HEK293 (cell line): ENCODE measurements around the gene FMO1.

Experiments used
- CTCF ChIA-PET: fragments of 350-600 bp; formaldehyde crosslinking; extraction: SDS; loops from one replicate; lab custom pipeline; 2021; ENCODE audit warnings: antibody characterized with exemption; lab: Yijun Ruan, JAX
- POLR2A ChIA-PET: fragments of 300-600 bp; formaldehyde crosslinking; extraction: SDS; loops from one replicate; lab custom pipeline; 2020; ENCODE audit warnings: antibody characterized with exemption, inconsistent platforms; lab: Yijun Ruan, JAX
- H3K27ac ChIP-seq: fragments of 200-500 bp; sonication (Bioruptor generic); 2 replicates; pipeline ENCODE4 v1.5.1; 2014; ENCODE audit warnings: low read depth, low read length, control low read depth, inconsistent platforms; ENCODE audit errors: extremely low read depth
- H3K36me3 ChIP-seq, 2 experiments: fragments of 200-500 bp in 1 of 2; sonication (Bioruptor generic) in 1 of 2; 1 replicate in 1 of 2; 2 replicates in 1 of 2; pipeline ENCODE4 v1.5.1; 2014 to 2017; ENCODE audit warnings: inconsistent platforms in 2 of 2, low read length in 2 of 2; ENCODE audit not compliant: control insufficient read depth in 2 of 2, insufficient read depth in 1 of 2
- H3K4me1 ChIP-seq: fragments of 200-500 bp; sonication (Bioruptor generic); 2 replicates; pipeline ENCODE4 v1.5.1; 2014; ENCODE audit warnings: mild to moderate bottlenecking, low read length, inconsistent platforms; ENCODE audit not compliant: control insufficient read depth, insufficient read depth
- H3K4me3 ChIP-seq: 2 replicates; pipeline ENCODE4 v1.5.1; 2011; ENCODE audit warnings: low read depth, mild to moderate bottlenecking, control low read depth, low read length, moderate library complexity
- H3K9me3 ChIP-seq: fragments of 200-500 bp; sonication (Bioruptor generic); 2 replicates; pipeline ENCODE4 v1.5.1; 2014; ENCODE audit warnings: low read depth, low read length, inconsistent platforms; ENCODE audit not compliant: control insufficient read depth, insufficient read depth
- BCL11A ChIP-seq: fragments of 450-650 bp; formaldehyde crosslinking; IDR thresholded peaks from 2 replicates; pipeline ENCODE4 v1.5.1; 2016; ENCODE audit warnings: low read depth, missing biosample characterization, missing genetic modification characterization
- BCL11B ChIP-seq: fragments of 450-650 bp; formaldehyde crosslinking; IDR thresholded peaks from 2 replicates; pipeline ENCODE4 v1.5.1; 2016; ENCODE audit warnings: low read depth, missing biosample characterization, missing genetic modification characterization
- GLI4 ChIP-seq: fragments of 450-650 bp; formaldehyde crosslinking; IDR thresholded peaks from 2 replicates; pipeline ENCODE4 v1.5.1; 2016; ENCODE audit warnings: missing biosample characterization, missing genetic modification characterization
- GLIS2 ChIP-seq: fragments of 450-650 bp; formaldehyde crosslinking; IDR thresholded peaks from 2 replicates; pipeline ENCODE4 v1.5.1; 2016; ENCODE audit warnings: missing biosample characterization, missing genetic modification characterization
- HOXA7 ChIP-seq: sonication (generic); formaldehyde crosslinking; IDR thresholded peaks from 2 replicates; pipeline ENCODE4 v1.8.1; 2022; ENCODE audit warnings: missing genetic modification reagents, borderline replicate concordance
- KLF8 ChIP-seq: fragments of 450-650 bp; formaldehyde crosslinking; IDR thresholded peaks from 2 replicates; pipeline ENCODE4 v1.5.1; 2016; ENCODE audit warnings: missing biosample characterization, missing genetic modification characterization
- REPIN1 ChIP-seq: fragments of 450-650 bp; formaldehyde crosslinking; IDR thresholded peaks from 2 replicates; pipeline ENCODE4 v1.5.1; 2017; ENCODE audit warnings: missing biosample characterization, missing genetic modification characterization, low read depth
- SETDB1 ChIP-seq: IDR thresholded peaks from one replicate; pipeline ENCODE4 v1.6.1; 2017; ENCODE audit warnings: mild to moderate bottlenecking, low read length, moderate library complexity, mixed read lengths; ENCODE audit not compliant: insufficient read length
- SP7 ChIP-seq: fragments of 450-650 bp; formaldehyde crosslinking; IDR thresholded peaks from 2 replicates; pipeline ENCODE4 v1.5.1; 2016; ENCODE audit warnings: missing biosample characterization, missing genetic modification characterization
- TSHZ1 ChIP-seq: fragments of 450-650 bp; formaldehyde crosslinking; IDR thresholded peaks from 2 replicates; pipeline ENCODE4 v1.5.1; 2016; ENCODE audit warnings: missing biosample characterization, missing genetic modification characterization, borderline replicate concordance
- ZNF114 ChIP-seq: fragments of 450-650 bp; formaldehyde crosslinking; IDR thresholded peaks from 2 replicates; pipeline ENCODE4 v1.5.0; 2017; ENCODE audit warnings: missing biosample characterization, missing genetic modification characterization
- ZNF174 ChIP-seq: fragments of 450-650 bp; formaldehyde crosslinking; IDR thresholded peaks from 2 replicates; pipeline ENCODE4 v1.5.0; 2017; ENCODE audit warnings: missing biosample characterization, mild to moderate bottlenecking, missing genetic modification characterization
- ZNF18 ChIP-seq: fragments of 450-650 bp; formaldehyde crosslinking; IDR thresholded peaks from 2 replicates; pipeline ENCODE4 v1.5.1; 2016; ENCODE audit warnings: missing biosample characterization, missing genetic modification characterization
- ZNF19 ChIP-seq: fragments of 450-650 bp; formaldehyde crosslinking; IDR thresholded peaks from 2 replicates; pipeline ENCODE4; 2016; ENCODE audit warnings: missing biosample characterization, missing genetic modification characterization, low read depth
- ZNF239 ChIP-seq: fragments of 450-650 bp; formaldehyde crosslinking; IDR thresholded peaks from 2 replicates; pipeline ENCODE4 v1.5.1; 2016; ENCODE audit warnings: missing biosample characterization, missing genetic modification characterization
- ZNF280C ChIP-seq: fragments of 450-650 bp; formaldehyde crosslinking; IDR thresholded peaks from 2 replicates; pipeline ENCODE4 v1.5.1; 2016; ENCODE audit warnings: missing biosample characterization, missing genetic modification characterization
- ZNF530 ChIP-seq: fragments of 450-650 bp; formaldehyde crosslinking; IDR thresholded peaks from 2 replicates; pipeline ENCODE4 v1.5.1; 2016; ENCODE audit warnings: low read depth, missing biosample characterization, missing genetic modification characterization

Gene FMO1

GRCh38 chr1:171299342-171299741 lies 51.0 kb downstream of the FMO1 start (continued):
- no peak for TF ChIP-seq ZNF280C
- TF ChIP-seq ZNF239 (tag by site-specific recombination): no peak
- TF ChIP-seq ZNF530: no peak
- TF ChIP-seq REPIN1: no peak
- no peak for TF ChIP-seq ZNF114 (tag by site-specific recombination)
- no peak for TF ChIP-seq GLI4 (tag by site-specific recombination)

- H3K4me1 ChIP-seq: no peaks in the 10 kb centered on the region
- ChIA-PET CTCF (interaction anchor here (0.8 to 1.1 kb wide), 2 partner anchors 14 to 55 kb away, joined by 3 to 5 read pairs; partner anchors contain the start of gene FMO4), POLR2A (no interaction called here)
- no peaks in the 10 kb centered on the region for H3K9me3 ChIP-seq
- H3K27ac ChIP-seq: no peak overlapping the region
- H3K4me3 ChIP-seq: no peak overlapping the region
- peak; percentile 53 for TF ChIP-seq SETDB1
- TF ChIP-seq BCL11B (tag by site-specific recombination): no peak
- 0 out of 2 replicates have a peak, but pooled peaks have one; percentile 14 for TF ChIP-seq KLF8
- no peaks in the 10 kb centered on the region for H3K36me3 ChIP-seq
Measured at GRCh38 chr1:171300401-171300800, 52.1 kb downstream of the FMO1 start.

GRCh38 chr1:171310661-171311087 lies 62.4 kb downstream of the FMO1 start:
- POLR2A ChIA-PET: no interaction called here
- no peak overlapping the region for H3K4me3 ChIP-seq
- TF ChIP-seq BCL11A (tag by site-specific recombination) (no peak), SP7 (tag by site-specific recombination) (peak; percentile 49)
- no peaks in the 10 kb centered on the region for H3K4me1 ChIP-seq
- no peak overlapping the region for H3K27ac ChIP-seq
- no peaks in the 10 kb centered on the region for H3K9me3 ChIP-seq
- H3K36me3 ChIP-seq: no peaks in the 10 kb centered on the region
- CTCF ChIA-PET: no interaction called here

- CTCF ChIA-PET: interaction anchor here (0.7 to 2.7 kb wide), 6 partner anchors 14 to 345 kb away, joined by 5 to 41 read pairs (median 12); partner anchors contain the start of gene FMO1
- POLR2A ChIA-PET: no interaction called here
- no peak overlapping the region for H3K27ac ChIP-seq
- H3K4me3 ChIP-seq: no peak overlapping the region
- TF ChIP-seq ZNF174 (tag by site-specific recombination): no peak
- no peak for TF ChIP-seq GLIS2 (tag by site-specific recombination)
- TF ChIP-seq ZNF18 (tag by site-specific recombination): no peak
- no peak for TF ChIP-seq HOXA7 (CRISPR knock-in tag)
- TF ChIP-seq TSHZ1 (tag by site-specific recombination): no peak
- TF ChIP-seq ZNF19: no peak
- TF ChIP-seq GLI4 (tag by site-specific recombination): no peak
- no peaks in the 10 kb centered on the region for H3K4me1 ChIP-seq
- no peaks in the 10 kb centered on the region for H3K36me3 ChIP-seq
- H3K9me3 ChIP-seq: no peaks in the 10 kb centered on the region
Measured at GRCh38 chr1:171311771-171312558, 63.7 kb downstream of the FMO1 start.
